ENCODE data around the gene DROSHA. TPM values are rescaled to one million over a fixed set of nuclear protein-coding genes. Genes with fewer than 3 reads are reported as not detected.

Gene DROSHA
- total RNA-seq, 1 experiment from 2014 or later = 73.5 TPM

- Histone ChIP-seq H3K27ac (ENCODE audit: low read depth, low read length) (no peak overlapping the region), H3K36me3 (ENCODE audit: control insufficient read depth in 1 of 2, insufficient read depth in 2 of 2, low read length in 2 of 2) (peaks cover 8 to 22% of the 10 kb centered on the region in 2 experiments), H3K9ac (ENCODE audit: low read length) (no peak overlapping the region), H4K20me1 (ENCODE audit: insufficient read depth) (no peaks in the 10 kb centered on the region), H3K27me3 (ENCODE audit: insufficient read depth, low read length) (no peaks in the 10 kb centered on the region), H3K4me2 (ENCODE audit: low read length) (no peak overlapping the region), H3K4me3 (replicated peaks in 1 of 2; ENCODE audit: low read depth in 1 of 2, low read length in 2 of 2) (no peak overlapping the region), H3K9me2 (ENCODE audit: insufficient read depth) (no peaks in the 10 kb centered on the region), H2AFZ (ENCODE audit: low read depth, low read length, poor library complexity, severe bottlenecking) (no peak overlapping the region), H3K9me3 (ENCODE audit: control insufficient read depth in 1 of 2, insufficient read depth in 1 of 2, low read depth in 1 of 2, low read length in 2 of 2) (no peaks in the 10 kb centered on the region), H3K79me2 (ENCODE audit: insufficient read depth, low read length) (no peaks in the 10 kb centered on the region; the same call in 1 of the 2 replicates), H3K4me1 (ENCODE audit: control insufficient read depth in 1 of 2, insufficient read depth in 2 of 2, low read length in 2 of 2) (no peaks in the 10 kb centered on the region)
- ChIA-PET POLR2A (no interaction called here), RAD21 (ENCODE audit: low non-redundant PET in 1 of 2, low total read pairs in 2 of 2, uncharacterized antibody in 2 of 2, unreplicated experiment in 2 of 2) (no interaction called here), CTCF (no interaction called here)
- no peak for TF ChIP-seq TCF7L2 (IDR thresholded peaks at IDR 0.05; ENCODE audit: borderline replicate concordance, extremely low read depth, insufficient read depth, insufficient read length)
- no peak for TF ChIP-seq SRF (IDR thresholded peaks at IDR 0.05; ENCODE audit: low read depth)
- no peak for TF ChIP-seq EZH2 (IDR thresholded peaks at IDR 0.05)
- no peak for TF ChIP-seq JUND (IDR thresholded peaks at IDR 0.05)
- TF ChIP-seq REST (IDR thresholded peaks at IDR 0.05; ENCODE audit: low read depth) = no peak
- TF ChIP-seq RAD21 (IDR thresholded peaks at IDR 0.05; ENCODE audit: low read depth) = no peak
- TF ChIP-seq CBX3 (IDR thresholded peaks at IDR 0.05; ENCODE audit: low read depth) = no peak
- TF ChIP-seq CEBPB (IDR thresholded peaks at IDR 0.05; ENCODE audit: low read depth) = no peak
- no peak for TF ChIP-seq ZBTB33 (IDR thresholded peaks at IDR 0.05; ENCODE audit: extremely low read depth, insufficient replicate concordance, low read length)
- TF ChIP-seq ELF1 (IDR thresholded peaks at IDR 0.05; ENCODE audit: borderline replicate concordance, low read depth) = no peak
- no peak for TF ChIP-seq EZH2phosphoT487 (IDR thresholded peaks at IDR 0.05; ENCODE audit: borderline replicate concordance)
- no peak for TF ChIP-seq ZNF274 (IDR thresholded peaks at IDR 0.05; ENCODE audit: low read depth, low read length)
- TF ChIP-seq EGR1 (IDR thresholded peaks at IDR 0.05; ENCODE audit: low read depth) = no peak
- TF ChIP-seq POLR2AphosphoS5 (IDR thresholded peaks at IDR 0.05; ENCODE audit: low read depth, low read length) = no peak
- TF ChIP-seq SP1 (IDR thresholded peaks at IDR 0.05; ENCODE audit: low read depth) = no peak
- TF ChIP-seq YY1 (IDR thresholded peaks at IDR 0.05; ENCODE audit: extremely low read depth, insufficient replicate concordance, low read depth, low read length) = no peak
- no peak for ATAC-seq
- intact Hi-C loops (cut with micrococcal nuclease) = no loop called here
- no TSS peak for BruUV-seq (replicated peaks)
- DNase-seq (ENCODE audit: low read depth, low spot score) = no peak
Measured at GRCh38 chr5:31449962-31450361, 81.9 kb downstream of the DROSHA start.
